ENCODE data around the gene DPP6.

GRCh38 chr7:154861589-154861988 is 809.4 kb downstream of the DPP6 start:
- TF ChIP-seq CTCF (conservative IDR thresholded peaks at IDR 0.05; ENCODE audit: low read depth, low read length) (no peak), EZH2 (IDR thresholded peaks at IDR 0.05; ENCODE audit: low read length, unreplicated experiment) (no peak), EZH2phosphoT487 (IDR thresholded peaks at IDR 0.05; ENCODE audit: borderline replicate concordance, low read length) (no peak)
